Endodermal cell (in vitro differentiated cells): ENCODE data around the gene MAP3K20. TPM values are rescaled to one million over a fixed set of nuclear protein-coding genes. Genes with fewer than 3 reads are reported as not detected.

Experiments
- DNase-seq: peaks from one replicate; pipeline ENCODE4 v3.0.0-alpha.2; 2017
- H3K27ac ChIP-seq: 2 replicates; pipeline ENCODE4 v1.5.1; 2013; ENCODE audit warnings: mild to moderate bottlenecking, low read depth, low read length, moderate library complexity
- H3K27me3 ChIP-seq: 2 replicates; pipeline ENCODE4 v1.6.1; 2013; ENCODE audit warnings: mild to moderate bottlenecking, low read length, moderate library complexity; ENCODE audit not compliant: insufficient read depth, control insufficient read depth, poor library complexity, severe bottlenecking
- H3K36me3 ChIP-seq: 2 replicates; pipeline ENCODE4 v1.7.0; 2013; ENCODE audit warnings: mild to moderate bottlenecking, low read length, moderate library complexity; ENCODE audit not compliant: control insufficient read depth, insufficient read depth
- H3K4me1 ChIP-seq: one replicate; pipeline ENCODE4 v1.7.0; 2013; ENCODE audit warnings: low read length; ENCODE audit not compliant: control insufficient read depth, insufficient read depth
- H3K4me3 ChIP-seq: 2 replicates; pipeline ENCODE4 v1.5.1; 2013; ENCODE audit warnings: mild to moderate bottlenecking, low read length, moderate library complexity
- H3K9ac ChIP-seq: 2 replicates; pipeline ENCODE4 v1.6.1; 2013; ENCODE audit warnings: mild to moderate bottlenecking, low read length, moderate library complexity; ENCODE audit not compliant: poor library complexity, severe bottlenecking; ENCODE audit errors: extremely low read depth
- H3K9me3 ChIP-seq: 2 replicates; pipeline ENCODE4 v1.6.1; 2013; ENCODE audit warnings: mild to moderate bottlenecking, low read length, moderate library complexity; ENCODE audit not compliant: control insufficient read depth
- H3K27ac Mint-ChIP-seq: 2 replicates; pipeline ENCODE4 v1.8.0; 2020; ENCODE audit warnings: mixed read lengths
- H3K27me3 Mint-ChIP-seq: 2 replicates; pipeline ENCODE4 v1.8.0; 2021; ENCODE audit warnings: mild to moderate bottlenecking, mixed read lengths; ENCODE audit not compliant: insufficient read depth
- H3K36me3 Mint-ChIP-seq: 2 replicates; pipeline ENCODE4 v1.8.0; 2020; ENCODE audit warnings: low read depth, mixed read lengths
- H3K4me1 Mint-ChIP-seq: 2 replicates; pipeline ENCODE4 v1.8.0; 2020; ENCODE audit warnings: mixed read lengths
- H3K4me3 Mint-ChIP-seq: 2 replicates; pipeline ENCODE4 v1.8.0; 2020; ENCODE audit warnings: mild to moderate bottlenecking, moderate library complexity, mixed read lengths
- H3K9me3 Mint-ChIP-seq: 2 replicates; pipeline ENCODE4 v1.8.0; 2020; ENCODE audit warnings: mild to moderate bottlenecking, mixed read lengths
- WGBS, 2 experiments: methylation state at CpG; one replicate each; pipeline versions ENCODE4 v1.1.5 to v1.1.7; 2013; ENCODE audit warnings: missing lambda C conversion rate in 2 of 2, mixed read lengths in 1 of 2; ENCODE audit not compliant: insufficient coverage in 1 of 2, insufficient read length in 1 of 2; 5-methylcytosine and 5-hydroxymethylcytosine counted together
- total RNA-seq, 2 donors: library from RNA; stranded (reverse); fragmentation: NEBNext Ultra II Directional in 1 of 2; extraction: Animal tissue kit (Norgen Biotek cat#: 25700) in 1 of 2; gene quantifications; 2 replicates in 1 of 2; 3 replicates in 1 of 2; pipeline ENCODE4 v1.2.1, GENCODE V29; 2021
- TF ChIP-seq, protein P1 (sequence below): fragments of 200-600 bp; sonication (generic); conservative IDR thresholded peaks from 2 replicates; pipeline ENCODE4 v1.5.0; 2021; ENCODE audit warnings: antibody characterized with exemption, mild to moderate bottlenecking

MAP3K20 gene
- total RNA-seq, 2 donors from 2014 or later, result 29.4 to 29.9 TPM

DNA sequence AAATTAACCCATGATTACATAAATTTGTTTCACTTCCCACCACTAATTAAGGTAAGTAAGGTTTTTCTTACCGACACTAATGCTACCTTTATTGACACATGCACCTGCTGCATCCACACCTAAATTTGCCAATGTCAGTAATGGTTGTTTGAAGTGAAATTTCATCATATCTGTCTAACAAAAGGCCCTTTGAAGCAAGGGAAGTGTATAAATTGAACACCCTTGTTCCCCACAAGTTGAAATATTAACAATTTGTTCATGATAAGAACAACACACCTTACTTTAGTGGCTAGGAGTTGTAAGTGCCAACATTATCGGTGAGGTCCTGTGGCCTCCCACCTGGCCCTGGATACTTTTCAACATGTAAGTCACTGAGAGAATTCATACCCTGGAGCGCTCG, 162.7 kb downstream of the MAP3K20 start:
- Histone ChIP-seq H3K9me3 (peaks cover 5% of the 10 kb centered on the region), H3K36me3 (no peaks in the 10 kb centered on the region), H3K27me3 (no peaks in the 10 kb centered on the region), H3K27ac (no peak overlapping the region), H3K9ac (no peak overlapping the region), H3K4me1 (peaks cover 3% of the 10 kb centered on the region), H3K4me3 (no peak overlapping the region)
- peaks cover 5% of the 10 kb centered on the region for H3K4me1 Mint-ChIP-seq
- peaks cover 7% of the 10 kb centered on the region for H3K9me3 Mint-ChIP-seq
- DNase-seq, result no peak
- peaks cover 42% of the 10 kb centered on the region for H3K36me3 Mint-ChIP-seq
- no peak overlapping the region for H3K4me3 Mint-ChIP-seq
- no peak overlapping the region for H3K27ac Mint-ChIP-seq
- H3K27me3 Mint-ChIP-seq, result no peaks in the 10 kb centered on the region
- TF ChIP-seq, protein P1, sequence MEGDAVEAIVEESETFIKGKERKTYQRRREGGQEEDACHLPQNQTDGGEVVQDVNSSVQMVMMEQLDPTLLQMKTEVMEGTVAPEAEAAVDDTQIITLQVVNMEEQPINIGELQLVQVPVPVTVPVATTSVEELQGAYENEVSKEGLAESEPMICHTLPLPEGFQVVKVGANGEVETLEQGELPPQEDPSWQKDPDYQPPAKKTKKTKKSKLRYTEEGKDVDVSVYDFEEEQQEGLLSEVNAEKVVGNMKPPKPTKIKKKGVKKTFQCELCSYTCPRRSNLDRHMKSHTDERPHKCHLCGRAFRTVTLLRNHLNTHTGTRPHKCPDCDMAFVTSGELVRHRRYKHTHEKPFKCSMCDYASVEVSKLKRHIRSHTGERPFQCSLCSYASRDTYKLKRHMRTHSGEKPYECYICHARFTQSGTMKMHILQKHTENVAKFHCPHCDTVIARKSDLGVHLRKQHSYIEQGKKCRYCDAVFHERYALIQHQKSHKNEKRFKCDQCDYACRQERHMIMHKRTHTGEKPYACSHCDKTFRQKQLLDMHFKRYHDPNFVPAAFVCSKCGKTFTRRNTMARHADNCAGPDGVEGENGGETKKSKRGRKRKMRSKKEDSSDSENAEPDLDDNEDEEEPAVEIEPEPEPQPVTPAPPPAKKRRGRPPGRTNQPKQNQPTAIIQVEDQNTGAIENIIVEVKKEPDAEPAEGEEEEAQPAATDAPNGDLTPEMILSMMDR, result no peak
- WGBS, 2 experiments, result 96 to 100% methylated on average over 1 to 4 of the region's 4 CpGs

DNA sequence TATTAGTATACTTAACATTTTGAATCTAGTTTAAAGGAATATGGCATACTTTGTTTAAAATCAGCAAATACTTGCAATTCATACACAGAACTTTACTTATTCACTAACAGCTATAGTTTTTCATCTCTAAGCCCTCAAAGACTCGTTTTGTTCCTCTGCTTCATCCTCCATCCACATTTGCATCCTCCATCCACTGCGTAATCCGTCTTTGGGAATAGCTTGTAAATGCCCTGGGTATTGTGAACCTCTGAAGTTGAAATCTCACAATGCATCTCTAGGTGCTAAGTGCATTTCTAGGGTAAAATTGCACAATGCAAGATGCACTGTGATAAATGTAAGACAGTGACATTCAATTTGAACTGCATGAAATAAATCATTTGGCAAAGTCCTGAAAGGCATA, 163.2 kb downstream of the MAP3K20 start:
- Mint-ChIP-seq H3K36me3 (peaks cover 38% of the 10 kb centered on the region), H3K9me3 (peaks cover 7% of the 10 kb centered on the region), H3K27me3 (no peaks in the 10 kb centered on the region), H3K27ac (no peak overlapping the region), H3K4me1 (peaks cover 5% of the 10 kb centered on the region), H3K4me3 (no peak overlapping the region)
- WGBS, 2 experiments, result 89 to 91% methylated on average over 2 to 3 of the region's 3 CpGs
- H3K4me3 ChIP-seq, result no peak overlapping the region
- no peak overlapping the region for H3K27ac ChIP-seq
- TF ChIP-seq, protein P1, result no peak
- H3K36me3 ChIP-seq, result no peaks in the 10 kb centered on the region
- no peak overlapping the region for H3K9ac ChIP-seq
- no peaks in the 10 kb centered on the region for H3K27me3 ChIP-seq
- H3K4me1 ChIP-seq, result peaks cover 3% of the 10 kb centered on the region
- H3K9me3 ChIP-seq, result peaks cover 5% of the 10 kb centered on the region
- DNase-seq, result no peak

DNA sequence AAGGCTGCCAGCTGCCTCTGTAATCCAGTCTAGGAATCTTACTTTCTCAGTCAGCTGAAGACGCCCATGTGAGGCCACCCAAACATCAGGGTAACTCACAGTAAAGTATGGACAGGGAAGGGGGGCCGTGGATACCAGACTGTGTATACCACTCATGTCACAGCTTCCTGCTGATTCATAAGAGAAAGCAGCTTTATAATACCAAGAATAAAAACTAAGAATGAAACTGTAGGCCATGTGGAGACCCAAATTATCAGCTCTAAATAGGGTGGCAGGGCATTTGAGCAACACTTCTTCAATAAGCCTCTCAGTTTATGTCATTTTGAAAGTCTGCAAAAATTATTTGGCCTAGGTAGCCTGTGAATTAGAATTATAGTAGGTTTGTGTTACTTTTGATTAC, 164.0 kb downstream of the MAP3K20 start:
- Histone ChIP-seq H3K9ac (no peak overlapping the region), H3K4me1 (peaks cover 3% of the 10 kb centered on the region), H3K27ac (no peak overlapping the region), H3K9me3 (peaks cover 5% of the 10 kb centered on the region), H3K4me3 (no peak overlapping the region), H3K27me3 (no peaks in the 10 kb centered on the region), H3K36me3 (no peaks in the 10 kb centered on the region)
- no peak overlapping the region for H3K4me3 Mint-ChIP-seq
- peaks cover 3% of the 10 kb centered on the region for H3K9me3 Mint-ChIP-seq
- no peak overlapping the region for H3K27ac Mint-ChIP-seq
- peaks cover 30% of the 10 kb centered on the region for H3K36me3 Mint-ChIP-seq
- H3K4me1 Mint-ChIP-seq, result peaks cover 5% of the 10 kb centered on the region
- TF ChIP-seq, protein P1, result no peak
- DNase-seq, result no peak
- H3K27me3 Mint-ChIP-seq, result no peaks in the 10 kb centered on the region
- 79 to 86% methylated on average over 1 to 2 of the region's 2 CpGs for WGBS, 2 experiments
